HCT116 (cell line): Measurements from ENCODE around the gene RPLP2. TPM values are rescaled to one million over a fixed set of nuclear protein-coding genes. Genes with fewer than 3 reads are reported as not detected.

Experiments
- ATAC-seq: fragments of 200-7000 bp; cut with Tn5 transposase; 2 replicates; pipeline ENCODE4 v1.9.1; 2020; ENCODE audit warnings: mild to moderate bottlenecking, moderate library complexity
- BruUV-seq: library from RNA; stranded (reverse); fragments of 400-500 nt; replicated peaks from 2 replicates; lab custom pipeline; 2021; lab: Mats Ljungman, UMichigan
- CTCF ChIA-PET: fragments of 300-600 bp; sonication (Branson Sonifier 250); formaldehyde crosslinking; loops from one replicate; lab custom pipeline; 2021; ENCODE audit warnings: antibody characterized with exemption; lab: Charles Lee
- POLR2A ChIA-PET: fragments of 300-600, 350-600 bp; sonication (Branson Sonifier 250); formaldehyde crosslinking; loops from one replicate; lab custom pipeline; 2021; ENCODE audit warnings: antibody characterized with exemption; lab: Charles Lee
- RAD21 ChIA-PET, 2 experiments: fragments of 300-600 bp; sonication (Branson Sonifier 250); formaldehyde crosslinking; loops; one replicate each; lab custom pipeline; 2023; ENCODE audit warnings: low total read pairs in 2 of 2; ENCODE audit not compliant: uncharacterized antibody in 2 of 2, unreplicated experiment in 2 of 2, low non-redundant PET in 1 of 2; lab: Charles Lee
- DNase-seq: peaks from one replicate; pipeline ENCODE4 v3.0.0-alpha.2; 2010; ENCODE audit warnings: low read depth, low spot score
- H2AFZ ChIP-seq: fragments of 200-600 bp; shearing (Covaris generic), sonication (generic); 2 replicates; pipeline ENCODE4 v1.6.1; 2017; ENCODE audit warnings: low read depth, mixed run types, mixed read lengths, antibody characterized with exemption, low read length; ENCODE audit not compliant: poor library complexity, severe bottlenecking
- H3K27ac ChIP-seq: 2 replicates; pipeline ENCODE4 v1.5.1; 2012; ENCODE audit warnings: low read depth, low read length
- H3K27me3 ChIP-seq: fragments of 200-600 bp; sonication (generic); 2 replicates; pipeline ENCODE4 v1.6.1; 2016; ENCODE audit warnings: mixed run types, low read length, mixed read lengths; ENCODE audit not compliant: insufficient read depth
- H3K36me3 ChIP-seq, 2 experiments: fragments of 200-500 bp in 1 of 2; fragments of 200-600 bp in 1 of 2; sonication (Bioruptor generic) in 1 of 2; sonication (generic) in 1 of 2; 2 replicates each; pipeline versions ENCODE4 v1.5.1 to v1.6.1; 2014 to 2016; ENCODE audit warnings: low read length in 2 of 2, inconsistent platforms in 1 of 2, mixed read lengths in 1 of 2, mixed run types in 1 of 2; ENCODE audit not compliant: insufficient read depth in 2 of 2, control insufficient read depth in 1 of 2
- H3K4me1 ChIP-seq, 2 experiments: fragments of 200-600 bp in 1 of 2; sonication (generic) in 1 of 2; 2 replicates each; pipeline versions ENCODE4 v1.5.1 to v1.6.1; 2012 to 2017; ENCODE audit warnings: low read length in 2 of 2, inconsistent platforms in 1 of 2, mild to moderate bottlenecking in 1 of 2, mixed read lengths in 1 of 2, mixed run types in 1 of 2, moderate library complexity in 1 of 2; ENCODE audit not compliant: insufficient read depth in 2 of 2, control insufficient read depth in 1 of 2
- H3K4me2 ChIP-seq: fragments of 200-600 bp; sonication (generic); 2 replicates; pipeline ENCODE4 v1.6.1; 2017; ENCODE audit warnings: mixed run types, low read length, mixed read lengths
- H3K4me3 ChIP-seq, 2 experiments: fragments of 200-600 bp in 1 of 2; sonication (generic) in 1 of 2; replicated peaks in 1 of 2; 2 replicates each; pipeline ENCODE4 v1.5.1; 2011 to 2016; ENCODE audit warnings: low read length in 2 of 2, control low read depth in 1 of 2, low read depth in 1 of 2, mild to moderate bottlenecking in 1 of 2, mixed read lengths in 1 of 2, mixed run types in 1 of 2
- H3K79me2 ChIP-seq: fragments of 200-600 bp; sonication (generic); 2 replicates; pipeline ENCODE4 v1.6.1; 2017; ENCODE audit warnings: mild to moderate bottlenecking, mixed run types, low read length, moderate library complexity, mixed read lengths; ENCODE audit not compliant: insufficient read depth
- H3K9ac ChIP-seq: fragments of 200-600 bp; sonication (generic); 2 replicates; pipeline ENCODE4 v1.6.1; 2016; ENCODE audit warnings: low read length, mixed read lengths
- H3K9me2 ChIP-seq: fragments of 200-600 bp; sonication (generic), shearing (Covaris generic); 2 replicates; pipeline ENCODE4 v1.6.1; 2017; ENCODE audit warnings: mixed run types, mild to moderate bottlenecking, moderate library complexity; ENCODE audit not compliant: insufficient read depth
- H3K9me3 ChIP-seq, 2 experiments: fragments of 200-500 bp in 1 of 2; fragments of 200-600 bp in 1 of 2; sonication (Bioruptor generic) in 1 of 2; sonication (generic) in 1 of 2; 2 replicates each; pipeline ENCODE4 v1.6.1; 2014 to 2017; ENCODE audit warnings: low read length in 2 of 2, mixed read lengths in 2 of 2, inconsistent platforms in 1 of 2, low read depth in 1 of 2, mild to moderate bottlenecking in 1 of 2, mixed run types in 1 of 2, moderate library complexity in 1 of 2; ENCODE audit not compliant: control insufficient read depth in 1 of 2, insufficient read depth in 1 of 2
- H4K20me1 ChIP-seq: fragments of 200-600 bp; sonication (generic), shearing (Covaris generic); 2 replicates; pipeline ENCODE4 v1.6.1; 2017; ENCODE audit warnings: mixed run types, mild to moderate bottlenecking, moderate library complexity; ENCODE audit not compliant: insufficient read depth
- CTCF ChIP-seq, 3 experiments: fragments of 200-600 bp in 1 of 3; sonication (generic) in 1 of 3; IDR thresholded peaks in 2 of 3; conservative IDR thresholded peaks in 1 of 3; 2 replicates each; pipeline ENCODE4 v1.5.1; 2012 to 2017; ENCODE audit warnings: low read depth in 2 of 3, low read length in 2 of 3, antibody characterized with exemption in 1 of 3, borderline replicate concordance in 1 of 3, control low read depth in 1 of 3, mild to moderate bottlenecking in 1 of 3, mixed read lengths in 1 of 3, mixed run types in 1 of 3, moderate library complexity in 1 of 3; ENCODE audit not compliant: insufficient read depth in 1 of 3
- EGR1 ChIP-seq: IDR thresholded peaks from 2 replicates; pipeline ENCODE4 v1.6.1; 2012; ENCODE audit warnings: low read depth
- JUND ChIP-seq: IDR thresholded peaks from 2 replicates; pipeline ENCODE4 v1.6.1; 2012
- REST ChIP-seq: IDR thresholded peaks from 2 replicates; pipeline ENCODE4 v1.6.1; 2012; ENCODE audit warnings: low read depth
- intact Hi-C: fragments of 100-400 bp; cut with micrococcal nuclease; formaldehyde crosslinking; loops from 2 replicates; pipeline ENCODE4 v1.10.0; 2022
- total RNA-seq: library from RNA; stranded (reverse); gene quantifications from one replicate; pipeline ENCODE4 v1.2.1, GENCODE V29; 2021; ENCODE audit not compliant: unreplicated experiment

RPLP2 gene
- total RNA-seq, 1 experiment from 2014 or later, result 3,615 TPM

GRCh38 chr11:824942-825341 lies 15.2 kb downstream of the RPLP2 start:
- Histone ChIP-seq H3K27me3 (no peaks in the 10 kb centered on the region), H3K9ac (no peak overlapping the region), H3K9me2 (no peaks in the 10 kb centered on the region), H3K4me1 (peaks cover 34 to 52% of the 10 kb centered on the region in 2 experiments), H3K9me3 (no peaks in the 10 kb centered on the region), H2AFZ (no peak overlapping the region), H3K36me3 (no peaks in the 10 kb centered on the region)
- CTCF ChIA-PET, result no interaction called here
- POLR2A ChIA-PET, result no interaction called here
- RAD21 ChIA-PET, result no interaction called here
- no peak for TF ChIP-seq EGR1
- TF ChIP-seq REST, result no peak
- no peak for TF ChIP-seq JUND
- no peak for TF ChIP-seq CTCF (IDR thresholded peaks at IDR 0.05 in 2 of 3, conservative IDR thresholded peaks at IDR 0.05 in 1 of 3; ENCODE audit: borderline replicate concordance in 1 of 3, insufficient read depth in 1 of 3, low read depth in 2 of 3, low read length in 2 of 3)
- TF ChIP-seq, all 23 proteins: peak for 0
- intact Hi-C loops, result no loop called here
- H4K20me1 ChIP-seq, result no peaks in the 10 kb centered on the region
- H3K4me2 ChIP-seq, result no peak overlapping the region
- H3K4me3 ChIP-seq, result no peak overlapping the region
- H3K27ac ChIP-seq, result peak overlapping the region; percentile 32; the same call in 1 of the 2 replicates
- ATAC-seq, result no peak
- DNase-seq, result no peak
- no TSS peak for BruUV-seq
- peaks cover 22% of the 10 kb centered on the region for H3K79me2 ChIP-seq
